Suprapubic skin (tissue), 4 donors: ENCODE measurements around the gene KCNN2. TPM values are rescaled to one million over a fixed set of nuclear protein-coding genes. Genes with fewer than 3 reads are reported as not detected.

Experiments
- DNase-seq, 2 donors: peaks; one replicate each; pipeline ENCODE4 v3.0.0-alpha.2; 2019; ENCODE audit warnings: low spot score in 2 of 2
- H3K27ac ChIP-seq: fragments of 200-600 bp; sonication (generic); one replicate; pipeline ENCODE4 v1.5.1; 2019
- H3K27me3 ChIP-seq: fragments of 200-600 bp; sonication (generic); one replicate; pipeline ENCODE4 v1.5.1; 2019
- H3K36me3 ChIP-seq: fragments of 200-600 bp; sonication (generic); one replicate; pipeline ENCODE4 v1.5.1; 2019
- H3K4me1 ChIP-seq: fragments of 200-600 bp; sonication (generic); one replicate; pipeline ENCODE4 v1.5.1; 2019
- H3K4me3 ChIP-seq: fragments of 200-600 bp; sonication (generic); one replicate; pipeline ENCODE4 v1.5.1; 2019; ENCODE audit warnings: mild to moderate bottlenecking
- H3K9me3 ChIP-seq: fragments of 200-600 bp; sonication (generic); one replicate; pipeline ENCODE4 v1.5.1; 2019
- EP300 ChIP-seq: sonication (generic); formaldehyde crosslinking; IDR thresholded peaks from one replicate; pipeline ENCODE4 v1.6.1; 2017; ENCODE audit warnings: antibody characterized with exemption
- POLR2A ChIP-seq, 2 donors: fragments of 450-650 bp; IDR thresholded peaks; one replicate each; pipeline ENCODE4 v1.6.1; 2017; ENCODE audit warnings: antibody characterized with exemption in 2 of 2, mild to moderate bottlenecking in 2 of 2, moderate library complexity in 2 of 2
- POLR2AphosphoS5 ChIP-seq, 3 donors: sonication (generic); formaldehyde crosslinking; IDR thresholded peaks; one replicate each; pipeline ENCODE4 v1.6.1; 2017; ENCODE audit warnings: antibody characterized with exemption in 3 of 3
- WGBS: methylation state at CpG from one replicate; pipeline ENCODE4 v1.1.5; 2018; 5-methylcytosine and 5-hydroxymethylcytosine counted together
- total RNA-seq, 4 donors: library from RNA; depleted of rRNA; stranded (reverse); fragments of >200 nt; gene quantifications; one replicate each; pipeline ENCODE4 v1.1.0, GENCODE V29; 2016
- TF ChIP-seq, protein P1 (sequence below), 2 donors: fragments of 200-600 bp in 1 of 2; fragments of 450-650 bp in 1 of 2; sonication (generic) in 1 of 2; IDR thresholded peaks; one replicate each; pipeline ENCODE4 v1.5.1; 2016 to 2019; ENCODE audit warnings: antibody characterized with exemption in 2 of 2, mild to moderate bottlenecking in 1 of 2, moderate library complexity in 1 of 2

Gene KCNN2
- total RNA-seq, 4 donors from 2014 or later: 0.62 to 3.2 (median 2.0) TPM

DNA sequence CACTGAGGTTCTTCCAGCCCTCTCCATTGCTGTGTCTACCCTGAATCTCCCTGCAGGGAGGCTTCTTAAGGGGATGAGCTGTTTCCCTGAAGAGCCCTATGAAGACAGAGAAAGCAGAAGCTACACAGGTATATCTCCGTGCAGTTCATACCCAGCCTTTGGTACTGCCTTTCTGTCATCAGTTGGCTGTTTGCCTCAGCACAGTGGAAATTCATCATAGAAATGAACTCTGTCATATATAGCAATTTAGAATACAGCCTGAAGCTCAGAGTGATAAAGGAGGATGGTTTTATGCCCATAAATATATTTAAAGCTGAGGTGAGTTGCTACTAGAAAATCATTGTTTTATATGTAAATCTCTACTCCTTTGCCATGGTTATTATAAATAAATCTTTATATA is 42.6 kb upstream of the KCNN2 start:
- DNase-seq: no peak
- H3K4me1 ChIP-seq: no peaks in the 10 kb centered on the region
- no peaks in the 10 kb centered on the region for H3K36me3 ChIP-seq
- no peak overlapping the region for H3K27ac ChIP-seq
- 40% methylated on average over 1 of the region's 1 CpG for WGBS
- no peaks in the 10 kb centered on the region for H3K27me3 ChIP-seq
- TF ChIP-seq, protein P1, sequence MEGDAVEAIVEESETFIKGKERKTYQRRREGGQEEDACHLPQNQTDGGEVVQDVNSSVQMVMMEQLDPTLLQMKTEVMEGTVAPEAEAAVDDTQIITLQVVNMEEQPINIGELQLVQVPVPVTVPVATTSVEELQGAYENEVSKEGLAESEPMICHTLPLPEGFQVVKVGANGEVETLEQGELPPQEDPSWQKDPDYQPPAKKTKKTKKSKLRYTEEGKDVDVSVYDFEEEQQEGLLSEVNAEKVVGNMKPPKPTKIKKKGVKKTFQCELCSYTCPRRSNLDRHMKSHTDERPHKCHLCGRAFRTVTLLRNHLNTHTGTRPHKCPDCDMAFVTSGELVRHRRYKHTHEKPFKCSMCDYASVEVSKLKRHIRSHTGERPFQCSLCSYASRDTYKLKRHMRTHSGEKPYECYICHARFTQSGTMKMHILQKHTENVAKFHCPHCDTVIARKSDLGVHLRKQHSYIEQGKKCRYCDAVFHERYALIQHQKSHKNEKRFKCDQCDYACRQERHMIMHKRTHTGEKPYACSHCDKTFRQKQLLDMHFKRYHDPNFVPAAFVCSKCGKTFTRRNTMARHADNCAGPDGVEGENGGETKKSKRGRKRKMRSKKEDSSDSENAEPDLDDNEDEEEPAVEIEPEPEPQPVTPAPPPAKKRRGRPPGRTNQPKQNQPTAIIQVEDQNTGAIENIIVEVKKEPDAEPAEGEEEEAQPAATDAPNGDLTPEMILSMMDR (IDR thresholded peaks at IDR 0.05): no peak
- no peak for TF ChIP-seq EP300
- H3K4me3 ChIP-seq: no peak overlapping the region
- no peaks in the 10 kb centered on the region for H3K9me3 ChIP-seq

DNA sequence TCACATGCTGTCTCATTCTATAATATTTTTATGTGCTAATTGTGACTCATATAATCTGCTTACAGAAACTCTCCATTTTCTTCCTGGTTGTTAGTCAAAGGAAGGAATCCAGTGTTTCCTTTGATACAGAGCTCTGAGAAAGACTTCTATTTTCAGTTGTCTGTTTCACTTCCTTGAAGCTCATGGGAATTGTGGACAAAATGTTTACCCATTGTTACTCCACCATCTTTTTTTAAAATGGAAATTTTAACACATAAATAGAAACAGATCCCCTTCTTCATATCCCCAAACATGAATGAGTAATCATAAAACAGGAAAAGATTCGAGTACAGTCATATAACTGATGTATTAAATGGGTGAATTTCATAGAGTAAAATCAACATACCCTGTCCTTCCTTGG is 42.0 kb upstream of the KCNN2 start:
- Histone ChIP-seq H3K36me3 (no peaks in the 10 kb centered on the region), H3K4me3 (no peak overlapping the region), H3K27ac (no peak overlapping the region), H3K4me1 (no peaks in the 10 kb centered on the region), H3K27me3 (no peaks in the 10 kb centered on the region), H3K9me3 (no peaks in the 10 kb centered on the region)
- TF ChIP-seq, protein P1 (IDR thresholded peaks at IDR 0.05): no peak
- TF ChIP-seq POLR2AphosphoS5 (IDR thresholded peaks at IDR 0.05): no peak
- TF ChIP-seq POLR2A (IDR thresholded peaks at IDR 0.05): no peak
- no peak for TF ChIP-seq EP300
- no peak for DNase-seq
- WGBS: 44% methylated on average over 1 of the region's 1 CpG

DNA sequence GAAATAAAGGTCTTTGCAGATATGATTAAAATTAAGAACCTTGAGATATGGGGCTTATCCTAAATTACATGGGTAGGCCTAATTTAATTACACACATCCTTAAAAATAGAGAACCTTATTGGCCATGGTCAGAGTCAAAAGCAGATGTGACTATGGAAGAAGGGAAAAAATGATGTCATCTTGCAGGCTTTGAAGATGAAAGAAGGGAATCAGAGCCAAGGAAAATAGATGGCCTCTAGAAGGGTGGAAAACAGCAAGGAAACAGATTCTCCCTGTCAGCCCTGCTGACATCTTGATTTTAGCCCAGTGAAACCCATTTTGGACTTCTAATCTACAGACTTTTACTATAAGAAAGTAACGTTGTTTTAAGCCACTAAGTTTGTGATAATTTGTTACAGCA is 37.6 kb upstream of the KCNN2 start:
- Histone ChIP-seq H3K9me3 (no peaks in the 10 kb centered on the region), H3K27me3 (no peaks in the 10 kb centered on the region), H3K36me3 (no peaks in the 10 kb centered on the region), H3K4me3 (no peak overlapping the region), H3K4me1 (no peaks in the 10 kb centered on the region), H3K27ac (no peak overlapping the region)
- DNase-seq: no peak
- TF ChIP-seq POLR2AphosphoS5 (IDR thresholded peaks at IDR 0.05) (no peak), POLR2A (IDR thresholded peaks at IDR 0.05) (no peak), EP300 (no peak)
- TF ChIP-seq, protein P1 (IDR thresholded peaks at IDR 0.05): no peak
- 84% methylated on average over 1 of the region's 1 CpG for WGBS

DNA sequence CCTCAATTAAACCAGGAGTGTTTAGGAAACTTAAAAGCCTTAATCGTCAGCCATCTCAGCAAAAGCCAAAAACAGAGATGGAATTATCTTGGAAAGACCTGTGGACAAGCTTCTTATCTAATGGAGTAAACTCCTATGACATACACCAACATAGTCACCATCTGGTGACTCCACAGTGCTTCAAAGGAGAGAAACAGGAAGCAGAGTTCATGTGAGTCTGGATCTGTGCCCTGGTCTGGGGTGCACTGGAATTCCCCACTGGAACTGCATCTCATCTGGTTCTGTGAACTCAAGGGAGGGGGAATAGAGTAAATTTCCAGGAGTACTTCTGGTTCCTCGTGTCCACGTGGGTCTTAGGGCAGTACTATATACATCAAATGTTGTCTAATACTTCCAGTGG is 36.3 kb upstream of the KCNN2 start:
- WGBS: 33% methylated on average over 3 of the region's 3 CpGs
- no peak overlapping the region for H3K27ac ChIP-seq
- H3K36me3 ChIP-seq: no peaks in the 10 kb centered on the region
- no peaks in the 10 kb centered on the region for H3K27me3 ChIP-seq
- no peak for DNase-seq
- no peaks in the 10 kb centered on the region for H3K4me1 ChIP-seq
- no peak for TF ChIP-seq POLR2A (IDR thresholded peaks at IDR 0.05)
- TF ChIP-seq POLR2AphosphoS5 (IDR thresholded peaks at IDR 0.05): no peak
- TF ChIP-seq, protein P1 (IDR thresholded peaks at IDR 0.05): no peak
- no peak for TF ChIP-seq EP300
- no peak overlapping the region for H3K4me3 ChIP-seq
- H3K9me3 ChIP-seq: no peaks in the 10 kb centered on the region

DNA sequence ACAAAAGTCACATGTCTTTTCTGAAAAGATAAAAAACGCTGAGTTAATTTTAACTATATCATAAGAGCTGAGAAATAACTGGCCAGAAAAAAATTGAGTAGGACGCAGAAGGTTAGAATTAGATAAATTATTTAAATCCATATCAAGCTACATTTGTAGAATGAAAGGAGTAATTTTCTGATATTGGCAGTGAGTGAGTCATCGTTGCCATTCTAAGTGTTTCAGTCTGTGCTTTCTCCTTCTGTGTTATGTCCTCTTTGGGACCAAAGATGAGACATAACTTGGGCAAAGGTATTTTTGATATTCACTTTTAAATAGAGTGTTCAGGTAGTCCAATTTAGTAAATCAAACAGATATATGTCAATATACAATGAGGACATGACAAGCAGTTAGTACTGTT is 34.4 kb upstream of the KCNN2 start:
- Histone ChIP-seq H3K27me3 (no peaks in the 10 kb centered on the region), H3K36me3 (no peaks in the 10 kb centered on the region), H3K27ac (no peak overlapping the region), H3K9me3 (no peaks in the 10 kb centered on the region), H3K4me1 (no peaks in the 10 kb centered on the region), H3K4me3 (no peak overlapping the region)
- no peak for DNase-seq
- WGBS: 37% methylated on average over 3 of the region's 3 CpGs
- TF ChIP-seq EP300: no peak
- TF ChIP-seq, protein P1 (IDR thresholded peaks at IDR 0.05): no peak
